NCI-H2227 (cell line): ENCODE results near the gene MAP2K6.
A peak's percentile ranks its signal among the peaks of the same experiment; 100 is the strongest.

ENCODE experiments used
- DNase-seq: peaks from one replicate; lab custom pipeline; 2025; ENCODE audit not compliant: unreplicated experiment; lab: John Stamatoyannopoulos, UW

MAP2K6 gene

GRCh38 chr17:69486779-69487637, 72.5 kb downstream of the MAP2K6 start:
- DNase-seq = no peak

DNA sequence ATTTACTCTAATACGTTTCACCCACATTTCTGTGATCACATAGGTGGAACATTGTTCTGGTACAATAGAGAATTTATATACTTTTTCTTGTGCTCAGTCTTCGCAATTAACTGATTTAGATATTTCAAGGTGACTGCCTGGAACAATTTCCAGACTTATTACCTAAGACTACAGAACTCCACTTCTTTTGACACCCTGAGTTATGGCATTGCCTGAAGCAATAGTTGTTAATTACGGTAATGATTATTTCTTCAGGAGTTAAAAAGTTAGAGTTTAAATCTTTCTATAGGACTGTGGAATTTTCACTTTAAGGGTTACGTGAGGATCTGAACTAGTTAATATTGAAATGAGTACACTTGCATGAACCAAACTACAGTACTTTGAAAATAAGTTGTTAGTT, 74.8 kb downstream of the MAP2K6 start:
- no peak for DNase-seq

DNA sequence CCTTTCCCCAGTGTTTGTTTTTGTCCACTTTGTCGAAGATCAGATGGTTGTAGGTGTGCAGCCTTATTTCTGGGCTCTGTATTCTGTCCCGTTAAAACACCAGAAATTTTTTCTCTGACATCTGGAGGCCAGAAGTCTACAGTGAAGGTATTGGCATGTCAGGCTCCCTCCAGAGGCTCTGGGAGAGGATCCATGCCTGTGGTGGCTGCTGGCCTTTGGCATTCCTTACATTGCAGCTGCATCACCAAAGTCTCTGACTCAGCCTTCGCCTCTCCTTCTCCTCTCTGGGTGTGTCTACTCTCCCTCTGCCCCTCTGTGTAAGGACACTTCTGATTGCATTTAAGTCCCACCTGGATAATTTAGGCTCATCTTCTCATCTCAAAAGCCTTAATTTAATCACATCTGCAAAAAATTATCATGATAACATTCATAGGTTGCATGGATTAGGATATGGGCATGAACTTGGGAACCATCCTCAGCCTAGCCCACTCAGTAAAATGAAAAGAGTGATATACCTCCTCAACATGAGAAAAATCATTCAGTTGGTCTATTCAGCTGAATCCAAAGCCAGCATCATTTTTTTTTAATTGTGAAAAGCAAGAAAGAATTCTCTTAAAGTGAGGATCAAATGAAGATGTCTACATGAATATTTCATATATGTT, 78.0 kb downstream of the MAP2K6 start:
- no peak for DNase-seq

DNA sequence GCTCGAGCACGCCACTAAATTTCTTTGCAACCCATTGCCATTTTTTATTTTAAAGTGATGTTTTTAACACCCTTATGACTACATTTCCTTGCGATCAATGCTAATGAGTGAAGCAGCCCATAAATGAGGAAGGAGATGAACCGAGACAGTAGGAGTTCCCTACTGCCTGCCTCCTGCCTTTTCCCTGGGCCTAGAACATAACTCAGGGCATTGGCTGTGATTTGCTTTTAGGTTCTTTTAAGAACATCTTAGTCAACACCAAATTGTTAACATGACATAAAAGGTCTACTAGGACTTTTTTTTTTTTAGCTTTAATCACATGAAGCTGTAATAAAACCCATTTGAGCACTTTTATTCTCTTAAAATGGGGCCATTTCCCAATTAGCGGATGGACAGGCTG, 81.3 kb downstream of the MAP2K6 start:
- DNase-seq = no peak

DNA sequence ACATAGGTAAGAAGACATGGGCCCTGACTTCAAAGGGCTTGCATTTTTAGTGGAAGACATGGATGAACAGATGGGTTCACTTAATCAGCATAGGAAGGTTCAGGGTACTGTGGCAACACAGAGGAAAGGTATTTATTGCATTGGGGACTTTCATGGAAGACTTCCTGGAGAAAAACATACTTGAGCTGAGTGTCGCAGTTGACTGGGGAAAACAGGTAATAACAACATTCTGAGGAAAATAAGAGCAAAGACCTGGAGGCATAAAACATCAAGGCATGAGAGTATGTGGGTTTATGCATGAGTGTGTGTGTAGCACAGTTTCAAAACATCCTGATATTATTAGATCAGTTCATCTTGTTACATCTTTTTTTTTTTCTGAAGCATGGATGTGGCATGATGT, 82.7 kb downstream of the MAP2K6 start:
- DNase-seq = no peak

DNA sequence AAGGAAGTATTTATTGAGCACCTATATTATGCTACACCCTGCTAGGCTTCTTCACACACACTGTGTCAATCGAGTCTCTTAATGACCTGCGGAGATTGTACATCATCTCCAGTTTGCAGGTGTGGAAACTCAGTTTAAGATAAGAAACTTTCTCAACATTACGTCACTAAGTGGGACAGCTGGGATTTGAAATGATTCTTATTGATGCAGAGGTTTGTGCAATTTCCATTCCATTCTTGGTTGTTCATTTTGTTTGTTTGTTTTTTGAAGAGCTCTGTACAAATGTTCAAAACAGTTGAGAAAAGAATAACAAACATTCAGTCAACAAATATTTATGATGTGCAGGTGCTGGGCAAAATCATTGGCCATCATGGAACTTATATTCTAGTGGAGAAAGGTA, 84.8 kb downstream of the MAP2K6 start:
- DNase-seq = no peak

DNA sequence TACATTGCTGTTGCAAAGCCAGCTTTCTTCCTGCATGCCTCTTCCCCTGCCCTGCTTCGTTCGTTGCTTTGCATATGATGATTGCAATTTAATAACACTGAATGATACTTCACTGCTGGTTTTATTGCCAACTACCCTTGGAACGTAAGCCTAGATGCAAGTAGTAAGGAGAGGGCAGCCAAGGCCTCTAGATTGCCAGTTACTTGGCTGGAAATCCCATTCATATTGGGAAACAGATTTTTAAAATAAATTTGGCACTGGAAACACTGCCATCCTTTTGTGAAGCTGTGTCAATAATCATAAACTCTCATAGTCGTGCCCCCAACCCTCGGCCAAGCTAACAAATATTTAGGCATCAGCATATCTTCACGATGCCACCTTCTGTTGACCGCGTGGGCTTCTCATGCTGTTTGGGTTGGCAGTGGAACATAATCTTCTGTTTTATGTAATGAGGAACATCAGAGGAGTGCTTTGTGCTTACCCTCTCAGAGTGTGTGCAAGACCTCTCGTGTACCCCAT, 86.5 kb downstream of the MAP2K6 start:
- no peak for DNase-seq

DNA sequence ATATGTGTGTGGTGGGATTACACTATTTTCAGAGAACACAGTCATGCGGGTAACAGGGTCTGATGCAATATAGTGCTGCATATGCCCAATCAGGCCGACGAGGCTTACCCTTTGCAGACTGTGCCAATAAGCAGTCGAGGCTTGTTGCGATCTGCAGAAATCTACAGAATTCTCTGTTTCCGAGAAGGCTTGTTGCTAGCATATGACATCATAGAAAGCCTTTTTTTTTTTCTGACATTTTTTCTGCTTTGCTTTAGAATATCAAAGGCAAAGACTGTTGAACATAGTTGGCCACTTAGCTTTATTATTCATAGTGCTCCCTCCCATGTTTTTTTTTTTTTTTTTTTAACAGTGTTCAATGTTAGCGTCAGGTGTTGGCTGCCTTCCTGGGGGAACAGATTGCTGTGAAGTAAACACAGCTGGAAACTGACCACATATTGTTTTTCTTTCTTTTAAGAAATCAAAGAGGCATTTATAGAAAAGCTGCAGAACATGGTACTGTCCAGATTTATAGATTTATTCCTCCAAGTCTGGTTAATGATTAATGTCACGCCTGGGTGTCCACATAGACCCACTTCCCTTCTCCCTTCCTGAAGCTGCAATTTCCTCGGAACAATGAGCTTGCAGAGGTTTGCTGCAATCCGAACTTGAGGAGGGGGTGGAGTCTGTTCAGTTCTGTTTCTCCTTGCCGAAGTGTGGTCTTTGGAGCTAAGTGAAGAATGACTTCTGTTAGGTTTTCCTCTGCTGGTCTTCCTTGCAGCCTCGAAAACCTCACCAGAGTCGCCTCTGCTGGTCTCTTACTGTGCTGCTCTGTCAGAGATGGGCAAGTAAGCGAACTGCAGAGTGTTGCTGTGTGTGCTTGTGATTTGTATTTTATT, 87.3 kb downstream of the MAP2K6 start:
- DNase-seq = peak; percentile 62

GRCh38 chr17:69503711-69504110, 89.2 kb downstream of the MAP2K6 start:
- no peak for DNase-seq

GRCh38 chr17:69505740-69506139, 91.2 kb downstream of the MAP2K6 start:
- no peak for DNase-seq

DNA sequence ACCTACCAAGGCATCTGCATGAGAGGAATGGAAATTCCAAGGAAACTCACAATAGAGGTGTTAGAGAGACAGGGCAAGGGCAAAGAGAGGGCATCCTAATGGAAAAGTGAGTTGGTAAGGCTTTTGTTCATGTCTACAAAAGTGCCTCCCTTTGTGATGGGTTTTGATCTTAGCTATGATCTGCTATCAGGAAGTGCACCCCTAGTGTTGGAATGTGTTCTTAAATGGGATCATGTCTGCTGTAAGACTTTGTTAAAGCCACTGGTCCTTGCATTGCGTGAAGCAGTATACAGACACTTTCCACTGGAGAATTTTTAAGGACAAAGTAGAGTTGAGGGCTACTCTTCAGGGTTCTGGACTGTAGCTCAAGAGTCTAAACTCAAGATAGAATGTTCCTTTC, 92.0 kb downstream of the MAP2K6 start:
- no peak for DNase-seq

DNA sequence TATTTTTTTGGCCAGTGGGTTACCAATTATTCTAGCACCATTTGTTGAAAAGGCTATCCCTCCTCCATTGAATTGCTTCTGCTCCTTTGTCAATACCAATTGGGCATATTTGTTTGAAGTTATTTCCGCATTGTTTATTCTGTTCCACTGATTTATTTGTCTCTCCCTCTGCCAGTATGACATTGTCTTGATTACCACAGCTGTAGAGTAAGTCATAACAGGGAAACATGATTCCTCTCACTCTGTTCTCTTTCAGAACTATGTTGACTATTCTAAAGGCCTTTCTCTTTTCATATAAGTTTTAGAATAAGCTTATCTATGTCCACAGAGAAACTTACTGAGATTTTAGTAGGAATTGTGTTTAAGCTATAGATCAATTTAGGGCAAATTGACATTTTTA, 94.3 kb downstream of the MAP2K6 start:
- no peak for DNase-seq

DNA sequence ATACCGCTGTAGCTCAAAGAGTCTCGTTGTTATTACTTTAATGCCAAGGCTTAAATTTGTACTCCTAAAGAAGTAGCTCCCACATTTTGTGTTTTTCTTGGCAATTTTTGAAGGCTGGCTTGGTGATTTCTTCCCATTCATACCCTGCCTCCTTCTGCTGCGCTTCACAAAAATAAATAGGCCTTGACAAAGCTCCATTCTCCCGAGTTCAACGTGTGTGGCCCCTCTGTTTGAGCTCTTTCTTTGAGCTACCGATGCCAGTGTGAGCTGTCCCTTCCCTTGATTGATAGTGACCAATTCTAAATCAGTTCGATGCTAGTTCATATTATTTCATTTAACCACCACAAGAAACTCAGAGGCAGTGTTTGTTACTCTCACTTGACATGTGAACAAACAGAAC, 96.8 kb downstream of the MAP2K6 start:
- DNase-seq = no peak

GRCh38 chr17:69512946-69513345, 98.4 kb downstream of the MAP2K6 start:
- no peak for DNase-seq

DNA sequence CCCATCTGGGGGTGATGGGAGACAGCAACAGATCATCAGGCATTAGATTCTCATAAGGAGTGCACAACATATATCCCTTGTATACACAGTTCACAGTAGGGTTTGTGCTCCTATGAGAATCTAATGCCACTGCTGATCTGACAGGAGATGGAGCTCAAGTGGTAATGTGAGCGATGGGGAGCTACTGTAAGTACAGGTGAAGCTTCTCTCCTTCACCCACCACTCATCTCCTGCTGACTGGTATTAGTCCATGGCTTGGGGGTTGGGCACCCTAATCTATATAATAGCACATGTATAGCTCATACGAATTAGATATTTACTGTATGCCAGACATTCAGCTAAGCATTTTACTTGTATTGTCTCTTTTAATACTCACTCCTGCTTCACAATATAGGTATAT, 101.7 kb downstream of the MAP2K6 start:
- DNase-seq = no peak

DNA sequence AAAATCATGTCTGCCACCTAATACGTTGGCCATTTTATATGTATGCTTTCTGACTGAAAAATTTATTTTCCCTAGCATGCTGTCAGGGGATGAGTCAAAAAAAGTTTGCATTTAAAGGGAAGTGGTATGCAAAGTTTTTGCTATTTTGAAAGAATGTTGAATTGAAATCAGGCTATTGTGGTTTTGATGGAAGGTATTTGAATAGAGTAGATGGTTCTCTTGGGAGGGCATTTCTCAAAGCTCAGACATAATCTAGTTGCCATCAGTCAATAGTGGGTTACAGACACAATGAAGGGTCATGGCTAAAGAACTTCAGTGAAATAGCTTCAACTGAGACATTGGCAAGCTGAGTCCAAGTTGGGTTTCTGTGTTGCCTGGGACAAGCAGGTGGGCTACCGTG, 102.4 kb downstream of the MAP2K6 start:
- no peak for DNase-seq

- no peak for DNase-seq
Observed at GRCh38 chr17:69518951-69519350, 104.5 kb downstream of the MAP2K6 start.

DNA sequence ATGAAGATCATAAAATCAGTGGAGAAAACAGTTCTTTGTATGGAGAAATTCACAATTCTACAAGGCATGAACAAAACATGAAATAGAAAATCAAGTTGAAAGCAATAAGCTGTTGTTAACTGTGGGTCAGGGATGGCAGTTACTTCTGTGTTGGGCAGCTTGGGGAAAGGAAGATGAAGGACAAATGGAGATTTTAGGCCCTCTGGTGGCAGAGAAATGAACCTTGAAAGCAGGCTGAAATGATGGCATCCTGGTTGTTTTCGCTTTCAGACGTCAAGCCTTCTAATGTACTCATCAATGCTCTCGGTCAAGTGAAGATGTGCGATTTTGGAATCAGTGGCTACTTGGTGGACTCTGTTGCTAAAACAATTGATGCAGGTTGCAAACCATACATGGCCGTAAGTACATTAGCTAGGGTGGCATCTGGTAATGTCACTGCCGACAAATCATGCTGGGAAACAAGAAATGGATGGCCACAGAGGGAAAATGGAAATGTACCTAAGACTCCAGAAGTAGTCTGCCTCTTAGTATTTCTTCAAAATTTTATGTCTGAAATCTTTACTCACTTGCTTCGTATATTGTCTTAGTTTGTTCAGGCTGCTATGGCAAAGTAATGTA, 108.9 kb downstream of the MAP2K6 start:
- DNase-seq = peak; percentile 50

DNA sequence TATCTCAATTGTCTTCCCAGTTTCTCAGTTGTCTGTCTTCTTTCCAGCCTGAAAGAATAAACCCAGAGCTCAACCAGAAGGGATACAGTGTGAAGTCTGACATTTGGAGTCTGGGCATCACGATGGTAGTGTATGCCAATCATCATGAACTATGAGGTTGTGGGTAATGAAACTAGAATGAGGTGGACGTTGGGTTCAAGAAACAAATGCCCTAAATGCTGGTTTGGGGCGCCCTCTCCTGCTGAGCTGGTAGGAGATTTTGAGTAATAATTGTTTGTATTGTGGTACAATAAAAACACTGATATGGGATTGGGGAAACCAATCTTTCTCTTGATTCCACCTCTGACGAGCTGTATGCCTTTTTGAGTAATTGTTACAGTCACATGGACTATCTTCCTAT, 110.4 kb downstream of the MAP2K6 start:
- DNase-seq = no peak

DNA sequence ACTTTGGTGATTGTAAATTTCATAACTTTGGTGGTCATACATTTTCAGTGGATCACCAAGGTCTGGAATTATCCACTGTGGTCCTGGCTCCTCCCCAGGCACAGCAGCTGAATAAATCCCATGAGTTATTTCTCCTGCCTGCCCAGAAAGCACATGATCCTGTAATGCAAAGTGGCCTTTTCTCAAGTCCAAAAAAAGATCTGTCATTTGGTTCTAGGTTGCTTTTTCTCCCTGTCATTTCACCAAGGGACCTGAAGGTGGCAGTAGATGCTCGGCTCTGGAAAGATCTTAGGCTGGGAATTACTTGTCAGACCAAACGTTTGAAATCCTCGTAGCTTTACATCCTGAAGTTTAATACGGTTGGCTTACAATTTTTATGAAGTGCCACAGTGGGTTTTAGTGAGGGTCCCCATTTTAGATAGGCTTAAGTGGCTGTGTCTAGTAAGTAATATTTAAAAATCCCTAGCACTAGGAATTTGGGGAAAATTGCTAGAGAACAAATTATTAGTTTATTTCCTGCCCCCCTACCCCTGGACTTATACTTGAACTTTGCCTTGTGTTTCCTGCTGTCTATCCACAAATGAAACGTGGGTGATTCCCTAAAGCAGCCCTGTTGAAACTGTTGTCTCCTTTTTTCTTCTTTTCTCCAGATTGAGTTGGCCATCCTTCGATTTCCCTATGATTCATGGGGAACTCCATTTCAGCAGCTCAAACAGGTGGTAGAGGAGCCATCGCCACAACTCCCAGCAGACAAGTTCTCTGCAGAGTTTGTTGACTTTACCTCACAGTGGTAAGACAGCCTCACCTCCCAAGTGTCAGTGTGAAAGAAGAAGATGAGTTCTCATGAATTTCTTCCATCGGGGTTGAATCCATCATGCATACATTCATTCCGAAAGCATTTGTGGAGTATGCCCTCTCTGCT, 111.7 kb downstream of the MAP2K6 start:
- DNase-seq = peak; percentile 73
